ENCODE data around the gene GPR15LG. TPM values are rescaled to one million over a fixed set of nuclear protein-coding genes. Genes with fewer than 3 reads are reported as not detected.

Gene GPR15LG
- not detected in 2 replicates for total RNA-seq

DNA sequence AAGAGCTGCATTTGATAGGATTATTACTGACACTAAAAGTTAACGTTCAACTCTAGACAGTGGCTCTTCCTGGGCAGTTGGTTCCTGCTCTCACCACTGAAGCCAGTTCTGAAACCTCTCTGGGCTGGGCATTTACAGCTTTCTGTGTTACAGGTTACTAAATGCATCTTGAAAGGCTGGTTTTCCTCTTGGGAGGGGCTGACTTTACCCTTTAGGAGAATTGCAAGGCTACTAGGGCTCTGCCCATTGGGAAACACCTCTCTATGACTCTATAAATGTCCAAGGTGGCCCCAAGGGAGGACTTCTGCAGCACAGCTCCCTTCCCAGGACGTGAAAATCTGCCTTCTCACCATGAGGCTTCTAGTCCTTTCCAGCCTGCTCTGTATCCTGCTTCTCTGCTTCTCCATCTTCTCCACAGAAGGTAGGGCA lies at the start of gene GPR15LG:
GPR15LG (plus strand) TSS at position 301 of the 429 bp plus-strand sequence; CDS start at position 352, 51 bp downstream.

DNA sequence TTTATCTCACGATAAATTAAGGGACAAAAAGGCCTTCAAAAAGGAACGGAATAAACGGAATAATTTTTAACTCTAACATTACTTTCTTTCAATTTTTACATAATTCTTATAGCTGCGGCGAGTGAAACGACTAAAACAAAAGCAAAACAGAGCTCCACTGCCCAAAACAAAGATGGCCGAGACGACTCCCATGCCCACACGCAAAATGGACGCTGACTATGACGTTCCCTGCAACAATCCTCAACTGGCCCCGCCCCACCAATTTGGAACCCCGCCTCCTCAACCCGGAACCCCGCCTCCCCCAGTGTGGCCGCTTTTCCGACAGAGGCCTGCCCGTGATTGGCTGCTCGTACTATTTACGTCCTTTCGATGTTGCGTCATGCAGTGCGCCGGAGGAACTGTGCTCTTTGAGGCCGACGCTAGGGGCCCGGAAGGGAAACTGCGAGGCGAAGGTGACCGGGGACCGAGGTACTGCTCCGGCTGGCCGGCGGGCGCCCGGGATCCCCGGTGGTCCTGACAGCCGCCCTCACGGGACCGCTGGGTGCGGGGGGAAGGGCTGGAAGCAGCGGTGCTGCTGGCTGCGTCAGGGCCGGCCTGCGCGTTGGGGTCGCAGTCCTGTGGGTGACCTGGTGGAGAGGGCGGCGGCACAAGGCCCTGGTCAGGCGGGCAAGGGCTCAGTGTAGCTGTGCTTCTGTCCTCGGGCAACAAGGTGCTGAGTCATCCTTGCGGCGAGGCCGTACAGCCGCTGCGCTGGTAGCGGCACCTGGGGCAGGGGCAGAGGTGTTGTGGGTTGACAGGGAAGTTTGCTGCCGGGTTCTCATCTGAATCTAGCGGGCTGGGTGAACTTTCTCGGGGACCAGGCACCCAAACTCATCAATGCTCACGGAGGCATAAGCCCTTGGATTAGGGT lies 34.2 kb upstream of the GPR15LG start, which contains the start of gene GHITM:
GHITM (plus strand) TSS at position 384 of the 910 bp plus-strand sequence. CDS start 1,992 bp downstream, outside the sequence.

DNA sequence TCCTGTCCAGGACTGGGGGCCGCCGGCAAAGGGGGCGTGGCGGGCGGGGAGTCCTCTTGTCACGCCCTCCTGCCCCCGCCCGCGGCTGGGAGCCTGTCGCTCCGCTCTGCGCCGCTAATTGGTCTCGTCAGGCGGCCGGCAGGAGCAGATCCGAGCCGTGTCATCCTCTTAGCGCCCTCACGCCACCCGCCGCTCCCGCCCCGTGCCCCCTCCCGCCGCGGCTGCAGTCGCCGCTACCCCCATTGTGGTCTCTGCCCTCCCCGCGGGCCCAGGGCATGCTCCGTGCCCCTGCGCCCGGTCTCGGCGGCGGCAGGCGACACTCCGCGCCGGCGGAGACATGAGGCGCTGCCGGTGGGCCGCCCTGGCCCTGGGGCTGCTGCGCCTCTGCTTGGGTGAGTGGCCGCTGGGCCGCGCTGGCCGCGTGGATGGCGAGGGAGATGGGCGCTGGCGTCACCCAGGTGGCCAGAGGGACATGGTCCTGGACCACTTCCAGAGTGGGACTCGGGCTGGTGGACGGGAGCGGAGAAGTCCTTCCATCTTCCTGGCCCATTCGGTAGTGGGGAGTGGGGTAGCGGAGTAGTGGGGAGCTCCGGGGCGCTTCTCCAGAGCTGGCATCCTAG lies 20.9 kb downstream of the GPR15LG start, which contains the start of gene CDHR1:
CDHR1 (plus strand) TSS at position 114 of the 620 bp plus-strand sequence; CDS start at position 338, 224 bp downstream.

DNA sequence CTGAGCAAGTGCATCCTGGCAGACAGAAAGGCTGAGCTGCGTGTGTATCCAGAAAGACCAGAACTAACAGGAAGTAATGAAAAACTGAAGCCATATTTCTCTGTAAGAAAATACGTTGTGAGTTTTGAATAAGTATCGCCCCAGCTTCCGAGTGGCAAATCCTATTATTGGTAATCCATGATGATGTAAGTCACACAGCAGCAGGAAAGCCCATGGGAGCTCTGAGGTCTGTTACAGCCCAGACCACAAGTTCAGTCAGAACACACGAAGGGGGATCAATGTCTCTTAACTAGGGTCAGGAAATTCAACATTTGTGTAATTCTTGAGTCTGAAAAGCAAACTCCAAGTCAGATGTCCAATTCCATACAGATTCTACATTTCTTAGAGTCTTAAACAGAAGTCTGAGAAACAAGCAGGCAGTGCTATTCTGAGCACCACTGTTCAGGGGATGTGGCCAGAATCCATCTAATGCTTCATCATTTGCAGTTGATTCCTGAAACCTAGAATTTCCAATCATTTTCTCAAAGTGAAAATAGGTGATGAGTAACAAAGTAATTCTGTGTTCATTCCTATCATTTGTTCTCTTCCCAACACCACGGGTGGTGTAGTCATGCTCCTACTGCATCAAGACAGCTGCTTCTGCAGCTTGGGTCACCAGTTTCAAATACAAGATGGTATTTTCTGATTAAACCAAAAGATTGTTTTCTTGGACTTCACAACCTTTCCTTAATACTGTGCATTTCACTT lies 52.0 kb downstream of the GPR15LG start, which contains the start of gene LRIT2:
LRIT2 (minus strand) TSS at position 118 of the 747 bp plus-strand sequence; CDS start at position 94, 24 bp downstream.

Other genes with a start within 250 kb of the GPR15LG start
- gene GHITM, start 34.3 kb upstream of the GPR15LG start, total RNA-seq: 179 and 183 TPM in 2 replicates
- gene CDHR1, start 20.7 kb downstream of the GPR15LG start, total RNA-seq: 0.05 and 0.13 TPM in 2 replicates
- not detected in 2 replicates for gene LRIT2, start 51.7 kb downstream of the GPR15LG start, total RNA-seq
- gene LRIT1, start 67.7 kb downstream of the GPR15LG start, total RNA-seq: not detected in 2 replicates
- gene RGR, start 71.3 kb downstream of the GPR15LG start, total RNA-seq: not detected in 2 replicates
- 19.1 and 27.0 TPM in 2 replicates for gene CCSER2, start 154.8 kb downstream of the GPR15LG start, total RNA-seq